Osteocyte (in vitro differentiated cells): ENCODE measurements around the gene MKRN2. TPM values are rescaled to one million over a fixed set of nuclear protein-coding genes. Genes with fewer than 3 reads are reported as not detected.

Experiments used
- DNase-seq: peaks from one replicate; pipeline ENCODE4 v3.0.0; 2021; ENCODE audit warnings: mixed read lengths; ENCODE audit not compliant: unreplicated experiment; ENCODE audit errors: extremely low spot score
- H3K27ac Mint-ChIP-seq: one replicate; pipeline ENCODE4 v1.8.0; 2021; ENCODE audit warnings: mild to moderate bottlenecking, mixed read lengths; ENCODE audit not compliant: unreplicated experiment
- H3K27me3 Mint-ChIP-seq: one replicate; pipeline ENCODE4 v1.8.0; 2021; ENCODE audit warnings: mixed read lengths; ENCODE audit not compliant: unreplicated experiment
- H3K36me3 Mint-ChIP-seq: one replicate; pipeline ENCODE4 v1.8.0; 2021; ENCODE audit warnings: mixed read lengths; ENCODE audit not compliant: unreplicated experiment
- H3K4me1 Mint-ChIP-seq: one replicate; pipeline ENCODE4 v1.8.0; 2021; ENCODE audit warnings: mixed read lengths; ENCODE audit not compliant: unreplicated experiment
- H3K4me3 Mint-ChIP-seq: one replicate; pipeline ENCODE4 v1.8.0; 2021; ENCODE audit warnings: mild to moderate bottlenecking, moderate library complexity, mixed read lengths; ENCODE audit not compliant: unreplicated experiment
- H3K9me3 Mint-ChIP-seq: one replicate; pipeline ENCODE4 v1.8.0; 2021; ENCODE audit warnings: mixed read lengths; ENCODE audit not compliant: unreplicated experiment
- total RNA-seq: library from RNA; stranded (reverse); gene quantifications from 2 replicates; pipeline ENCODE4 v1.2.1, GENCODE V29; 2021
- TF ChIP-seq, protein P1 (sequence below): fragments of 200-600 bp; sonication (generic); IDR thresholded peaks from 2 replicates; pipeline ENCODE4 v1.5.0; 2021; ENCODE audit warnings: antibody characterized with exemption, mild to moderate bottlenecking, moderate library complexity

MKRN2 gene
- total RNA-seq, 1 donor from 2014 or later, result 32.4 TPM

DNA sequence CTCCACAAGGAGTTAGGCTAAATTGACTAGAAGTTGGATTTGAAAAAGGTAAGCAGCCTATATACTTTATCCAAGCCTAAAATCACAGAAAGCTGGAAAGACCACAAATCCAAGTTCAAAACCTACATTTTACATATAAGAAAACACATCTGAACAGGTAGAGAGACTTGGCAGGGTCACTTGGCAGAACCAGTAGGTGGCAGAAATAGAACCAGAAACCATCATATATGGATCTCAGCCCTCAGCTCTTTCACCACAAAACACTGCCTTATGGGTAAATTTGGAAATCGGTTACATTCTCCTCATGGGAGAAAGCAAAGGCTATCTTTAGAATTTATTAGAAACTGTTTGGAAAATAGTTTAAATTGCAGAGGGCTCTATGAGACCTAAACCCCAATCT is 44.2 kb downstream of the MKRN2 start:
- H3K36me3 Mint-ChIP-seq, result peaks cover 46% of the 10 kb centered on the region
- no peaks in the 10 kb centered on the region for H3K9me3 Mint-ChIP-seq
- no peaks in the 10 kb centered on the region for H3K27me3 Mint-ChIP-seq
- no peak overlapping the region for H3K4me3 Mint-ChIP-seq
- H3K27ac Mint-ChIP-seq, result no peak overlapping the region
- peaks cover 13% of the 10 kb centered on the region for H3K4me1 Mint-ChIP-seq
- TF ChIP-seq, protein P1, sequence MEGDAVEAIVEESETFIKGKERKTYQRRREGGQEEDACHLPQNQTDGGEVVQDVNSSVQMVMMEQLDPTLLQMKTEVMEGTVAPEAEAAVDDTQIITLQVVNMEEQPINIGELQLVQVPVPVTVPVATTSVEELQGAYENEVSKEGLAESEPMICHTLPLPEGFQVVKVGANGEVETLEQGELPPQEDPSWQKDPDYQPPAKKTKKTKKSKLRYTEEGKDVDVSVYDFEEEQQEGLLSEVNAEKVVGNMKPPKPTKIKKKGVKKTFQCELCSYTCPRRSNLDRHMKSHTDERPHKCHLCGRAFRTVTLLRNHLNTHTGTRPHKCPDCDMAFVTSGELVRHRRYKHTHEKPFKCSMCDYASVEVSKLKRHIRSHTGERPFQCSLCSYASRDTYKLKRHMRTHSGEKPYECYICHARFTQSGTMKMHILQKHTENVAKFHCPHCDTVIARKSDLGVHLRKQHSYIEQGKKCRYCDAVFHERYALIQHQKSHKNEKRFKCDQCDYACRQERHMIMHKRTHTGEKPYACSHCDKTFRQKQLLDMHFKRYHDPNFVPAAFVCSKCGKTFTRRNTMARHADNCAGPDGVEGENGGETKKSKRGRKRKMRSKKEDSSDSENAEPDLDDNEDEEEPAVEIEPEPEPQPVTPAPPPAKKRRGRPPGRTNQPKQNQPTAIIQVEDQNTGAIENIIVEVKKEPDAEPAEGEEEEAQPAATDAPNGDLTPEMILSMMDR, result peak; percentile 30
- no peak for DNase-seq

DNA sequence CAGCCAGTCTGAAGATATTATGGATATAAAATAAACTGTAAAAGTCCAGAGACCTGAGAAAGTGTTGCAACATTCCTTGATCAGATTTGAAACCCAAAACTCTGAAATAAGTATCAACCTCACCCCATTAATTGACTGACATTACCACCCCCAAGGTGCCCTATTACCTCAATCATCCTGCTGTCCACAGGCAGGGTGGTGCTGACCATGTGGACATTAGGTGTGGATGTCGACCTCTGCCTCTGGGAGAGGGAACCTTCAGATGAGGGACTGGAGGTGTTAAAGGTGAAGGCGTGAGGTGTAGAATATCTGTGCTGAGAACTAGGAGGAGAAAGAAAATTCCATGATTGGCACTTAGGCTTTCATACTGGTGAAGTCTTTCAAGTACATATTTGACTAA is 47.1 kb downstream of the MKRN2 start:
- no peaks in the 10 kb centered on the region for H3K27me3 Mint-ChIP-seq
- TF ChIP-seq, protein P1, result no peak
- no peak overlapping the region for H3K27ac Mint-ChIP-seq
- no peak overlapping the region for H3K4me3 Mint-ChIP-seq
- H3K4me1 Mint-ChIP-seq, result peaks cover 9% of the 10 kb centered on the region
- no peak for DNase-seq
- H3K36me3 Mint-ChIP-seq, result peaks cover 49% of the 10 kb centered on the region
- no peaks in the 10 kb centered on the region for H3K9me3 Mint-ChIP-seq

DNA sequence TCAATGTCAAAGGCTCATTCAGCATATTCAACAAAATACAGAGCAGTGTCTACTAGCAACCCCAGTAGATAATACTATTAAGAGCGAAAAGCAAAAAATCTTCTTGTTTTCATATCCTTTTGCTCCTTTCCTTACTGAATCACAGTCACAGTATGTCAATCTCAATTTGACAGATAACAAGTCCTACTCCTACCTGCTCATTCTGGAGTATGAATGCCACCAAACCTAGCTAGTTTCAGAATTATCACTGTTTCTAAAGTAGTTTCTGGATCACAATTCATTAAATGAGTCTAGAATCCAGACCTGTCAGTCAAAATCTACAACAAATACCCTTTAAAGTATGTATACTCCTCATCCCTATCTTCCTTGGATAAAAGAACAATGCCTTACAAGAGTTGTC is 51.5 kb downstream of the MKRN2 start:
- H3K9me3 Mint-ChIP-seq, result no peaks in the 10 kb centered on the region
- H3K36me3 Mint-ChIP-seq, result peaks cover 39% of the 10 kb centered on the region

DNA sequence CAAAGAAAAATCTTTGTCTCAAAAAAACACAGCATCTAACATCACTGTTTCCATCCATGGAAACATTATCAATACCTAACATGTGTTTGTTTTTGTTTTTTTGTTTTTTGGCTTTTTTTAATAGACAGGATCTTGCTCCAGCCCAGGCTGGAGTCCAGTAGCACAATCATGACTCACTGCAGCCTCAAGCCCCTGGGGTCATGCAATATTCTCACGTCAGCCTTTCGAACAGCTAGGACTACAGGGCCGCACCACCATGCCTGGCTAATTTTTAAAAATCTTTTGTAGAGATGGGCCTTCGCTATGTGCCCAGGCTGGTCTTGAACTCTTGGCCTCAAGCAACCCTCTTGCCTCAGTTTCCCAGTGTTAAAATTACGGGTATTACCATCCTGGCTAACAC is 54.2 kb downstream of the MKRN2 start:
- peaks cover 27% of the 10 kb centered on the region for H3K36me3 Mint-ChIP-seq

More for the DNA sequence above, 51.5 kb downstream of the MKRN2 start:
- Mint-ChIP-seq H3K27me3 (no peaks in the 10 kb centered on the region), H3K27ac (no peak overlapping the region), H3K4me1 (no peaks in the 10 kb centered on the region), H3K4me3 (no peak overlapping the region)
- TF ChIP-seq, protein P1, result no peak
- no peak for DNase-seq

DNA sequence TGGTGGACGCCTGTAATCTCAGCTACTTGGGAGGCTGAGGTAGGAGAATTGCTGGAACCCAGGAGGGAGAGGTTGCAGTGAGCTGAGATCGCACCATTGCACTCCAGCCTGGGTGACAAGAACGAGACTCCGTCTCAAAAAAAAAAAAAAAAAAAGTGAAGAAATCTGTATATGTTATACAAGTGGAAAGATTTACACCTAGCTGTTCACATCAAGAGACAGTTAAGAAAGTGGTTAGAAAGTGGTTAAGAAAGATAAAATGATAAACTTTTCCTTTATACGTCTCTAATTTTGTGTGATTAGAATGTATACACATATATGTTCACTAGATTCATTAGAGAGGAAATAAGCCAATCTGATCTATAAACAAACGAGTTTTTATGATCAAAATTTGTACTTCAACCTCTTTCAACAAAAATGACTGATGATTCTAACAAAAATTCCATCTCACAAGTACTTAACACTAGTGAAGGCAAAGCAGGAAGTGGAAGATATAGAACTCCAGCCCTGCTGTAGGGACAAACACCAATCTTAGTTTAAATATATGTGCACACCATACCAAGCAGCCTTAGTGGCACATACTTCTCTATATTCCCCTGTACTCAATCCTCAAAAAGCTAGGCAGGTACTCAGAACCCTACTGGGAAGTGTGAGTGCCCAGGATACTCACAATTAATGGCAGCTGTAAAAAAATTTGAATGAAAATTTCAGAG is 55.8 kb downstream of the MKRN2 start:
- TF ChIP-seq, protein P1, result no peak
- DNase-seq, result no peak
- no peak overlapping the region for H3K4me3 Mint-ChIP-seq
- no peaks in the 10 kb centered on the region for H3K27me3 Mint-ChIP-seq
- H3K4me1 Mint-ChIP-seq, result no peaks in the 10 kb centered on the region
- no peak overlapping the region for H3K27ac Mint-ChIP-seq
- peaks cover 23% of the 10 kb centered on the region for H3K36me3 Mint-ChIP-seq
- no peaks in the 10 kb centered on the region for H3K9me3 Mint-ChIP-seq

More for the DNA sequence above, 54.2 kb downstream of the MKRN2 start:
- TF ChIP-seq, protein P1, result no peak
- Mint-ChIP-seq H3K27ac (no peak overlapping the region), H3K4me3 (no peak overlapping the region), H3K9me3 (no peaks in the 10 kb centered on the region), H3K27me3 (no peaks in the 10 kb centered on the region), H3K4me1 (no peaks in the 10 kb centered on the region)
- DNase-seq, result no peak
